ENCODE data around the gene NBEAL2.

NBEAL2 gene

DNA sequence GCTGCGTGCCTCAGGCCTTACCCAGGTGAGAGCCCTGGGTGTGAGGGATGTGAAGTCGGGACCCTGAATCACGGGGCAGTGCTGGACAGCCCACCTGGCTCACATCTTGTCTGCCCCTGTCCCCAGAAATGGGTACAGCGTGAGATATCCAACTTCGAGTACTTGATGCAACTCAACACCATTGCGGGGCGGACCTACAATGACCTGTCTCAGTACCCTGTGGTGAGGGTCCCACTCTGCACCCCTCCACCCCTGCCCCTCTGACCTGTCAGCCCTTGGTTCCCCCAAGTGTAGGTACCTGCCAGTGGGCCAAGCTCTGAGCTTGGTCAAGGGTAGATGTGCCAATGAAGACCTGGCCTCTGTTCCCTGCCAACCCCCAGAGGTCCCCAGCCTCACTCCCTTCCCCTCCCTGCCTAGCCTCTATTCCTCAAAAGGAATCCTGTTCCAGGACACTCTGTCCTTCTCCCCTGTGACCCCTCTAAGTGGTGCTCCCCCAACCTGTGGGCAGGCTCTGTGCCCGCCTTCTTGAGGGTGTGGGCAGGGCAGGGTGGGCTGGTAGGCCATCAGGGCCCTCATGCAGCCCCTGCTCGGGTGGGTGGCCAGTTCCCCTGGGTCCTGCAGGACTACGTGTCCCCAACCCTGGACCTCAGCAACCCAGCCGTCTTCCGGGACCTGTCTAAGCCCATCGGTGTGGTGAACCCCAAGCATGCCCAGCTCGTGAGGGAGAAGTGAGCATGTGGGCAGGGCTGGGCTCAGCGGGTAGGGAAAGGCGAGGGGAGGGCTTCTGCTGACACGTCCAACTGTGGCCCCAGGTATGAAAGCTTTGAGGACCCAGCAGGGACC lies 25.1 kb downstream of the NBEAL2 start:
- H3K4me3 ChIP-seq (ENCODE audit: low read depth, low read length): no peak overlapping the region
- DNase-seq (ENCODE audit: low read depth): no peak
- TF ChIP-seq, protein P1, sequence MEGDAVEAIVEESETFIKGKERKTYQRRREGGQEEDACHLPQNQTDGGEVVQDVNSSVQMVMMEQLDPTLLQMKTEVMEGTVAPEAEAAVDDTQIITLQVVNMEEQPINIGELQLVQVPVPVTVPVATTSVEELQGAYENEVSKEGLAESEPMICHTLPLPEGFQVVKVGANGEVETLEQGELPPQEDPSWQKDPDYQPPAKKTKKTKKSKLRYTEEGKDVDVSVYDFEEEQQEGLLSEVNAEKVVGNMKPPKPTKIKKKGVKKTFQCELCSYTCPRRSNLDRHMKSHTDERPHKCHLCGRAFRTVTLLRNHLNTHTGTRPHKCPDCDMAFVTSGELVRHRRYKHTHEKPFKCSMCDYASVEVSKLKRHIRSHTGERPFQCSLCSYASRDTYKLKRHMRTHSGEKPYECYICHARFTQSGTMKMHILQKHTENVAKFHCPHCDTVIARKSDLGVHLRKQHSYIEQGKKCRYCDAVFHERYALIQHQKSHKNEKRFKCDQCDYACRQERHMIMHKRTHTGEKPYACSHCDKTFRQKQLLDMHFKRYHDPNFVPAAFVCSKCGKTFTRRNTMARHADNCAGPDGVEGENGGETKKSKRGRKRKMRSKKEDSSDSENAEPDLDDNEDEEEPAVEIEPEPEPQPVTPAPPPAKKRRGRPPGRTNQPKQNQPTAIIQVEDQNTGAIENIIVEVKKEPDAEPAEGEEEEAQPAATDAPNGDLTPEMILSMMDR (IDR thresholded peaks at IDR 0.05; ENCODE audit: control insufficient read depth, extremely low read depth, insufficient read depth): no peak

- TF ChIP-seq, protein P1 (IDR thresholded peaks at IDR 0.05; ENCODE audit: control insufficient read depth, extremely low read depth, insufficient read depth): no peak
- no peak for DNase-seq (ENCODE audit: low read depth)
- H3K4me3 ChIP-seq (ENCODE audit: low read depth, low read length): no peak overlapping the region
Observed at GRCh38 chr3:47005212-47006144, 26.0 kb downstream of the NBEAL2 start.

DNA sequence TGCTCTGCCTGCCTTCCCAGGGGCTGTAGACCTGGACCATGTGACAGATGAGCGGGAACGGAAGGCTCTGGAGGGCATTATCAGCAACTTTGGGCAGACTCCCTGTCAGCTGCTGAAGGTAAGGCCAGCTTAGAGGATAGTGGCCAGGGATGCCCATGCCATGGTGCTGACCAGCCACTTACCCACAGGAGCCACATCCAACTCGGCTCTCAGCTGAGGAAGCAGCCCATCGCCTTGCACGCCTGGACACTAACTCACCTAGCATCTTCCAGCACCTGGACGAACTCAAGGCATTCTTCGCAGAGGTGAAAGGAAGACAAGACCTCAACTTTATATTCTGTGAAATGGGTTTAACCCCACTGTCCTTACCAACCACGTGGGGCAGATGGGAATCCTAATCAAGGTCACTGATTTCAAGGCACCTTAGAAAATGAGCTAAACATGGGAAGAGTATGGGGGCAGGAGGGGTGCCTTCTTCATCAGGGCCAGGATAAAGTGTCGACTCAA lies 26.7 kb downstream of the NBEAL2 start:
- DNase-seq (ENCODE audit: low read depth): no peak
- H3K4me3 ChIP-seq (ENCODE audit: low read depth, low read length): no peak overlapping the region
- TF ChIP-seq, protein P1 (IDR thresholded peaks at IDR 0.05; ENCODE audit: control insufficient read depth, extremely low read depth, insufficient read depth): no peak

- TF ChIP-seq, protein P1 (IDR thresholded peaks at IDR 0.05; ENCODE audit: control insufficient read depth, extremely low read depth, insufficient read depth): no peak
- no peak overlapping the region for H3K4me3 ChIP-seq (ENCODE audit: low read depth, low read length)
- no peak for DNase-seq (ENCODE audit: low read depth)
Observed at GRCh38 chr3:47007001-47007400, 27.5 kb downstream of the NBEAL2 start.

DNA sequence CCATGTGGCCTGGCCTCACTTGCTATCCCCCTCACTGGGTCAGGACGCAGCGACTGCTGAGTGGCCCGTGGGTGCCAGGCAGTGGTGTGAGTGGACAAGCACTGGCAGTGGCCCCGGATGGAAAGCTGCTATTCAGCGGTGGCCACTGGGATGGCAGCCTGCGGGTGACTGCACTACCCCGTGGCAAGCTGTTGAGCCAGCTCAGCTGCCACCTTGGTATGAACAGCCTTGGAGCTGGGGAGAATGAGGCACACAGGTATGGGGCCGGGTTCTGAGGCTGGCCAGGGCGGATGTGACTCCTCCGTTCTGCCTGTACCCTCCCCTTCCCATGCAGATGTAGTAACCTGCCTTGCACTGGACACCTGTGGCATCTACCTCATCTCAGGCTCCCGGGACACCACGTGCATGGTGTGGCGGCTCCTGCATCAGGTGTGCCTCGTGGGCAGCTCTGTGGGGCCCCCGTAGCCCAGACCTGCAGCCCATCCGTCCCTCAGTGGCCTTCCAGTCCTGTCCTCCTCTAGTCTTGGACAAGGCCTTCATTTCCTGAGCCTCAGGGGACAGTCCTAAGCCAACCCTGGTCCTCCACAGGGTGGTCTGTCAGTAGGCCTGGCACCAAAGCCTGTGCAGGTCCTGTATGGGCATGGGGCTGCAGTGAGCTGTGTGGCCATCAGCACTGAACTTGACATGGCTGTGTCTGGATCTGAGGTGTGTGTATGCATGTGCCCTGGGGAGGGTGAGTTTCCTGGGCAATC lies 28.2 kb downstream of the NBEAL2 start:
- TF ChIP-seq, protein P1 (IDR thresholded peaks at IDR 0.05; ENCODE audit: control insufficient read depth, extremely low read depth, insufficient read depth): no peak

DNA sequence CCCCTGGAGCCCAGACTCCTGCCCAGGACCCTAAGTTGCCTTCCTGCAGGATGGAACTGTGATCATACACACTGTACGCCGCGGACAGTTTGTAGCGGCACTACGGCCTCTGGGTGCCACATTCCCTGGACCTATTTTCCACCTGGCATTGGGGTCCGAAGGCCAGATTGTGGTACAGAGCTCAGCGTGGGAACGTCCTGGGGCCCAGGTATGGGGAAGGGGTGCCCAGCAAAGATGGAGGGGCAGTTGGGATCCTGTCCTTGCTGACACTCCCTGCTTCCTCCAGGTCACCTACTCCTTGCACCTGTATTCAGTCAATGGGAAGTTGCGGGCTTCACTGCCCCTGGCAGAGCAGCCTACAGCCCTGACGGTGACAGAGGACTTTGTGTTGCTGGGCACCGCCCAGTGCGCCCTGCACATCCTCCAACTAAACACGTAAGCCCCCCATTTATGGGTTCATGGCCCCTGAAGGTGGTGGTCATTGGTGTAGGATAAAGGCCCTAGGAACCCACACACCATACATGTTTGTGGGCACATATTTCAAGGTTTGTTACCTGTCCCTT lies 28.8 kb downstream of the NBEAL2 start:
- DNase-seq (ENCODE audit: low read depth): no peak
- TF ChIP-seq, protein P1 (IDR thresholded peaks at IDR 0.05; ENCODE audit: control insufficient read depth, extremely low read depth, insufficient read depth): no peak
- no peak overlapping the region for H3K4me3 ChIP-seq (ENCODE audit: low read depth, low read length)

More for the DNA sequence above, 28.2 kb downstream of the NBEAL2 start:
- H3K4me3 ChIP-seq (ENCODE audit: low read depth, low read length): no peak overlapping the region
- DNase-seq (ENCODE audit: low read depth): no peak

Data from LNCaP clone FGC (cell line).